ENCODE results near the gene EGF.

EGF gene

DNA sequence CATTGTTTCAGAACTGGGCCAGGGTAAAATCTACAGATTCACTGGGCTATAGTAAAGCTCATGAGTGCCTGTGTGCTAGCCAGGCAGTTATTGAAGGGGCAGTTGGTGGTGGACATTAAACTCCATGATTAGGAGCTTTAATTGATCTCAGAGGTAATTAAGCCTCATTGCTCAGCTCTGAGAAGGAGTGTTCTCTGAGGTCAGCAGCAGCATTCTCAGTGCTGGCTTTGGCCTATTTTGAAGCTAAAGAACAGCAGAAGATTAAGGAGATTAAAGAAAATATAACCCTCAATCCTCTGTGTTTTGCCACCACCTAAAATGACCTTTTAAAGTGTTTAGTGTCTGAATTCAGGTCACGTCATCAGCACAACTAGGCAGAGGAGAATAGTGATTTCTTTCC lies 42.5 kb downstream of the EGF start (continued):
- TF ChIP-seq, protein P1, sequence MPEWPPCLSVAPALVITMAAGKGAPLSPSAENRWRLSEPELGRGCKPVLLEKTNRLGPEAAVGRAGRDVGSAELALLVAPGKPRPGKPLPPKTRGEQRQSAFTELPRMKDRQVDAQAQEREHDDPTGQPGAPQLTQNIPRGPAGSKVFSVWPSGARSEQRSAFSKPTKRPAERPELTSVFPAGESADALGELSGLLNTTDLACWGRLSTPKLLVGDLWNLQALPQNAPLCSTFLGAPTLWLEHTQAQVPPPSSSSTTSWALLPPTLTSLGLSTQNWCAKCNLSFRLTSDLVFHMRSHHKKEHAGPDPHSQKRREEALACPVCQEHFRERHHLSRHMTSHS (tag by site-specific recombination; IDR thresholded peaks at IDR 0.05) = no peak
- TF ChIP-seq ZNF654 (tag by site-specific recombination; IDR thresholded peaks at IDR 0.05; ENCODE audit: low read depth) (no peak), ZNF133 (tag by site-specific recombination; IDR thresholded peaks at IDR 0.05) (no peak), ZNF514 (tag by site-specific recombination; IDR thresholded peaks at IDR 0.05) (no peak), GFI1B (tag by site-specific recombination; IDR thresholded peaks at IDR 0.05) (no peak), ZNF549 (tag by site-specific recombination; IDR thresholded peaks at IDR 0.05) (no peak)

DNA sequence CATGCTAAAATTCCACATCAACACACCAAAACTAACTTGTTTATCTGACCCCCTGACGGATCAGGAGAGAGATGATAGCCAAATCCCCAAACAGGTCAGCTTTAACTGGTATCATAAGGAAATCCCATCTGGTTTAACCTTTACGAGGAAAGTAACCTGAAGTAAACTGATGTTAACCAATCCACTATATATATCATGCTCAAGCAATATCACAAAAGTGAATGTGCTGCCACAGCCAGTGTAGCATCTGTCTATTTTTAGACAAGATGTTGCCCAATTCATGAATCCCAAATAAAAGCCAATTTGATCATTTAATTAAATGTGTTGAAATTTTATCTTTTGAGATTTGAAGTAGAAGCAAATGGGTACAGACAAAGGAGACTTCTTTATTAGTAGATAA lies 44.5 kb downstream of the EGF start:
- CTCF ChIA-PET = no interaction called here
- no peaks in the 10 kb centered on the region for H3K9me3 ChIP-seq (ENCODE audit: control insufficient read depth, insufficient read depth, low read depth, low read length)
- H3K27ac ChIP-seq (ENCODE audit: extremely low read depth, low read depth, low read length) = no peak overlapping the region
- no peaks in the 10 kb centered on the region for H3K4me1 ChIP-seq (ENCODE audit: control insufficient read depth, insufficient read depth, low read length)
- no peak for TF ChIP-seq REPIN1 (tag by site-specific recombination; IDR thresholded peaks at IDR 0.05; ENCODE audit: low read depth)
- TF ChIP-seq KLF1 (tag by site-specific recombination; IDR thresholded peaks at IDR 0.05) = no peak
- TF ChIP-seq, protein P2, sequence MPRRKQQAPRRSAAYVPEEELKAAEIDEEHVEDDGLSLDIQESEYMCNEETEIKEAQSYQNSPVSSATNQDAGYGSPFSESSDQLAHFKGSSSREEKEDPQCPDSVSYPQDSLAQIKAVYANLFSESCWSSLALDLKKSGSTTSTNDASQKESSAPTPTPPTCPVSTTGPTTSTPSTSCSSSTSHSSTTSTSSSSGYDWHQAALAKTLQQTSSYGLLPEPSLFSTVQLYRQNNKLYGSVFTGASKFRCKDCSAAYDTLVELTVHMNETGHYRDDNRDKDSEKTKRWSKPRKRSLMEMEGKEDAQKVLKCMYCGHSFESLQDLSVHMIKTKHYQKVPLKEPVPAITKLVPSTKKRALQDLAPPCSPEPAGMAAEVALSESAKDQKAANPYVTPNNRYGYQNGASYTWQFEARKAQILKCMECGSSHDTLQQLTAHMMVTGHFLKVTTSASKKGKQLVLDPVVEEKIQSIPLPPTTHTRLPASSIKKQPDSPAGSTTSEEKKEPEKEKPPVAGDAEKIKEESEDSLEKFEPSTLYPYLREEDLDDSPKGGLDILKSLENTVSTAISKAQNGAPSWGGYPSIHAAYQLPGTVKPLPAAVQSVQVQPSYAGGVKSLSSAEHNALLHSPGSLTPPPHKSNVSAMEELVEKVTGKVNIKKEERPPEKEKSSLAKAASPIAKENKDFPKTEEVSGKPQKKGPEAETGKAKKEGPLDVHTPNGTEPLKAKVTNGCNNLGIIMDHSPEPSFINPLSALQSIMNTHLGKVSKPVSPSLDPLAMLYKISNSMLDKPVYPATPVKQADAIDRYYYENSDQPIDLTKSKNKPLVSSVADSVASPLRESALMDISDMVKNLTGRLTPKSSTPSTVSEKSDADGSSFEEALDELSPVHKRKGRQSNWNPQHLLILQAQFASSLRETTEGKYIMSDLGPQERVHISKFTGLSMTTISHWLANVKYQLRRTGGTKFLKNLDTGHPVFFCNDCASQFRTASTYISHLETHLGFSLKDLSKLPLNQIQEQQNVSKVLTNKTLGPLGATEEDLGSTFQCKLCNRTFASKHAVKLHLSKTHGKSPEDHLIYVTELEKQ (tag by site-specific recombination; IDR thresholded peaks at IDR 0.05; ENCODE audit: borderline replicate concordance) = no peak
- no peak for TF ChIP-seq YY2 (tag by site-specific recombination; IDR thresholded peaks at IDR 0.05)
- no peak for TF ChIP-seq ZNF157 (tag by site-specific recombination; IDR thresholded peaks at IDR 0.05)
- H3K36me3 ChIP-seq (ENCODE audit: control insufficient read depth in 2 of 2, insufficient read depth in 1 of 2, low read length in 2 of 2) = no peaks in the 10 kb centered on the region
- POLR2A ChIA-PET = no interaction called here
- H3K4me3 ChIP-seq (ENCODE audit: low read depth, low read length) = no peak overlapping the region

DNA sequence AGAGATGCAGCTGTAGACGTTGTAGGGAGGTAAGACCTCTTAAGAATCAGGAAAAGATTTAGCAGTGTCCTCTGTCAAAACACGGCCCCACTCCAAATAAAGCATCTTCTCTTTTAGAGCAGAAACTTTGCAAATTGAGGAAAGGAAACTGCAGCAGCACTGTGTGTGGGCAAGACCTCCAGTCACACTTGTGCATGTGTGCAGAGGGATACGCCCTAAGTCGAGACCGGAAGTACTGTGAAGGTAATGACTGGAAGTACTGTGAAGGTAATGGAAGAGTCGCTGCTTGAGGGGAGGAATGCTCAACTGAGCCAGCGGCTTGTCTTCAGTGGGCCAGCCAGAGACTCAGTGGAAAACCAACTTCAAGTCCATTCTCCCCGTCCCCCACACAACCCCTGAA lies 46.5 kb downstream of the EGF start:
- ChIA-PET CTCF (no interaction called here), POLR2A (no interaction called here)
- H3K27ac ChIP-seq (ENCODE audit: extremely low read depth, low read depth, low read length) = no peak overlapping the region
- TF ChIP-seq ZNF560 (tag by site-specific recombination; IDR thresholded peaks at IDR 0.05; ENCODE audit: borderline replicate concordance) (no peak), ZNF610 (tag by site-specific recombination; IDR thresholded peaks at IDR 0.05; ENCODE audit: borderline replicate concordance) (no peak), ZNF350 (tag by site-specific recombination; IDR thresholded peaks at IDR 0.05) (no peak), WT1 (tag by site-specific recombination; IDR thresholded peaks at IDR 0.05) (no peak), ZNF221 (tag by site-specific recombination; IDR thresholded peaks at IDR 0.05; ENCODE audit: borderline replicate concordance) (no peak), YY1 (tag by site-specific recombination; IDR thresholded peaks at IDR 0.05) (no peak), IKZF3 (tag by site-specific recombination; IDR thresholded peaks at IDR 0.05) (no peak), ZNF830 (tag by site-specific recombination; IDR thresholded peaks at IDR 0.05; ENCODE audit: low read depth) (no peak), ZNF629 (tag by site-specific recombination; IDR thresholded peaks at IDR 0.05) (no peak), ZNF521 (tag by site-specific recombination; IDR thresholded peaks at IDR 0.05) (no peak), ZNF530 (tag by site-specific recombination; IDR thresholded peaks at IDR 0.05; ENCODE audit: low read depth) (no peak), EGR2 (tag by site-specific recombination; IDR thresholded peaks at IDR 0.05; ENCODE audit: low read depth) (no peak), SP7 (tag by site-specific recombination; IDR thresholded peaks at IDR 0.05) (no peak), ZNF155 (tag by site-specific recombination; IDR thresholded peaks at IDR 0.05) (no peak), BCL11B (tag by site-specific recombination; IDR thresholded peaks at IDR 0.05; ENCODE audit: low read depth) (no peak)
- TF ChIP-seq, protein P3, sequence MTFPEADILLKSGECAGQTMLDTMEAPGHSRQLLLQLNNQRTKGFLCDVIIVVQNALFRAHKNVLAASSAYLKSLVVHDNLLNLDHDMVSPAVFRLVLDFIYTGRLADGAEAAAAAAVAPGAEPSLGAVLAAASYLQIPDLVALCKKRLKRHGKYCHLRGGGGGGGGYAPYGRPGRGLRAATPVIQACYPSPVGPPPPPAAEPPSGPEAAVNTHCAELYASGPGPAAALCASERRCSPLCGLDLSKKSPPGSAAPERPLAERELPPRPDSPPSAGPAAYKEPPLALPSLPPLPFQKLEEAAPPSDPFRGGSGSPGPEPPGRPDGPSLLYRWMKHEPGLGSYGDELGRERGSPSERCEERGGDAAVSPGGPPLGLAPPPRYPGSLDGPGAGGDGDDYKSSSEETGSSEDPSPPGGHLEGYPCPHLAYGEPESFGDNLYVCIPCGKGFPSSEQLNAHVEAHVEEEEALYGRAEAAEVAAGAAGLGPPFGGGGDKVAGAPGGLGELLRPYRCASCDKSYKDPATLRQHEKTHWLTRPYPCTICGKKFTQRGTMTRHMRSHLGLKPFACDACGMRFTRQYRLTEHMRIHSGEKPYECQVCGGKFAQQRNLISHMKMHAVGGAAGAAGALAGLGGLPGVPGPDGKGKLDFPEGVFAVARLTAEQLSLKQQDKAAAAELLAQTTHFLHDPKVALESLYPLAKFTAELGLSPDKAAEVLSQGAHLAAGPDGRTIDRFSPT (tag by site-specific recombination; IDR thresholded peaks at IDR 0.05) = no peak
- TF ChIP-seq, protein P4, sequence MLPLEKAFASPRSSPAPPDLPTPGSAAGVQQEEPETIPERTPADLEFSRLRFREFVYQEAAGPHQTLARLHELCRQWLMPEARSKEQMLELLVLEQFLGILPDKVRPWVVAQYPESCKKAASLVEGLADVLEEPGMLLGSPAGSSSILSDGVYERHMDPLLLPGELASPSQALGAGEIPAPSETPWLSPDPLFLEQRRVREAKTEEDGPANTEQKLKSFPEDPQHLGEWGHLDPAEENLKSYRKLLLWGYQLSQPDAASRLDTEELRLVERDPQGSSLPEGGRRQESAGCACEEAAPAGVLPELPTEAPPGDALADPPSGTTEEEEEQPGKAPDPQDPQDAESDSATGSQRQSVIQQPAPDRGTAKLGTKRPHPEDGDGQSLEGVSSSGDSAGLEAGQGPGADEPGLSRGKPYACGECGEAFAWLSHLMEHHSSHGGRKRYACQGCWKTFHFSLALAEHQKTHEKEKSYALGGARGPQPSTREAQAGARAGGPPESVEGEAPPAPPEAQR (tag by site-specific recombination; IDR thresholded peaks at IDR 0.05) = no peak
- no peaks in the 10 kb centered on the region for H3K9me3 ChIP-seq (ENCODE audit: control insufficient read depth, insufficient read depth, low read depth, low read length)
- H3K36me3 ChIP-seq (ENCODE audit: control insufficient read depth in 2 of 2, insufficient read depth in 1 of 2, low read length in 2 of 2) = no peaks in the 10 kb centered on the region
- H3K4me3 ChIP-seq (ENCODE audit: low read depth, low read length) = no peak overlapping the region
- no peaks in the 10 kb centered on the region for H3K4me1 ChIP-seq (ENCODE audit: control insufficient read depth, insufficient read depth, low read length)
